ENCODE results near the gene FAM117B. TPM values are rescaled to one million over a fixed set of nuclear protein-coding genes. Genes with fewer than 3 reads are reported as not detected.

FAM117B gene
- total RNA-seq, 4 donors from 2014 or later, result 9.2 to 17.5 (median 12.5) TPM

- Histone ChIP-seq H3K4me1 (no peaks in the 10 kb centered on the region), H3K36me3 (peaks cover 0 to 54% (median 3%) of the 10 kb centered on the region in 3 donors), H3K4me3 (no peak overlapping the region), H3K27me3 (no peaks in the 10 kb centered on the region), H3K27ac (no peak overlapping the region), H3K9me3 (no peaks in the 10 kb centered on the region)
- TF ChIP-seq EP300 (IDR thresholded peaks at IDR 0.05), result no peak
- 88 to 90% methylated on average over 6 of the region's 6 CpGs for WGBS, 2 donors
- no peak for DNase-seq (ENCODE audit: low spot score in 2 of 2)
Observed at GRCh38 chr2:202773301-202773973, 138.7 kb downstream of the FAM117B start.

DNA sequence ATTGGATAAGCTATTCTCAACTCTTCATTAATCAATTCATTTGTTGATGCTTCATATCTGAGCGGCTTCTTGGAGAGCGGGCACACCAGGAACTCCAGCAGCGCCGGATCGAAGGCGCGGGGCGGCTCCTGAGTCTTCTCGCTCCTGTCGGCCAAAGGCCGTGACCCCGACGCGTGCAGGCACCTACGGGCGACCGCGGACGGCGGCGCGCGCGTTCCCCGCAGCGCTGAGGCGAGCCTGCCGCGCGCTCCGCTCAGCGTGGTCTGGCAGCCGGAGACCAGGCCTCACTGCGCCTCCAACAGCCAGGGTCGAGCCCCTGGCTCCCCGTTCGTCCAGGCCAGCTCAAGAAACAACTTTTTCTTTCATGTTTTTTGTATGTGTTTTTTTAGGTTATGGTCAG is 139.3 kb downstream of the FAM117B start:
- H3K4me1 ChIP-seq, result no peaks in the 10 kb centered on the region
- H3K27ac ChIP-seq, result no peak overlapping the region
- H3K36me3 ChIP-seq, result peaks cover 0 to 61% (median 3%) of the 10 kb centered on the region in 3 donors
- DNase-seq (ENCODE audit: low spot score in 2 of 2), result no peak
- H3K27me3 ChIP-seq, result no peaks in the 10 kb centered on the region
- TF ChIP-seq CTCF (IDR thresholded peaks at IDR 0.05), result no peak
- no peak for TF ChIP-seq POLR2A (IDR thresholded peaks at IDR 0.05)
- TF ChIP-seq EP300 (IDR thresholded peaks at IDR 0.05), result no peak
- 87 to 96% methylated on average over 37 of the region's 37 CpGs for WGBS, 2 donors
- H3K4me3 ChIP-seq, result no peak overlapping the region
- no peaks in the 10 kb centered on the region for H3K9me3 ChIP-seq

GRCh38 chr2:202778217-202778616 is 143.4 kb downstream of the FAM117B start:
- no peak overlapping the region for H3K4me3 ChIP-seq
- 86 to 92% methylated on average over 2 of the region's 2 CpGs for WGBS, 2 donors
- peaks cover 0 to 51% (median 0%) of the 10 kb centered on the region in 3 donors for H3K36me3 ChIP-seq
- no peaks in the 10 kb centered on the region for H3K27me3 ChIP-seq
- H3K4me1 ChIP-seq, result peaks cover 0 to 1% (median 0%) of the 10 kb centered on the region in 4 donors
- H3K27ac ChIP-seq, result no peak overlapping the region
- TF ChIP-seq CTCF (IDR thresholded peaks at IDR 0.05) (no peak), EP300 (IDR thresholded peaks at IDR 0.05) (no peak), POLR2A (IDR thresholded peaks at IDR 0.05) (no peak)
- DNase-seq (ENCODE audit: low spot score in 2 of 2), result no peak
- H3K9me3 ChIP-seq, result no peaks in the 10 kb centered on the region

DNA sequence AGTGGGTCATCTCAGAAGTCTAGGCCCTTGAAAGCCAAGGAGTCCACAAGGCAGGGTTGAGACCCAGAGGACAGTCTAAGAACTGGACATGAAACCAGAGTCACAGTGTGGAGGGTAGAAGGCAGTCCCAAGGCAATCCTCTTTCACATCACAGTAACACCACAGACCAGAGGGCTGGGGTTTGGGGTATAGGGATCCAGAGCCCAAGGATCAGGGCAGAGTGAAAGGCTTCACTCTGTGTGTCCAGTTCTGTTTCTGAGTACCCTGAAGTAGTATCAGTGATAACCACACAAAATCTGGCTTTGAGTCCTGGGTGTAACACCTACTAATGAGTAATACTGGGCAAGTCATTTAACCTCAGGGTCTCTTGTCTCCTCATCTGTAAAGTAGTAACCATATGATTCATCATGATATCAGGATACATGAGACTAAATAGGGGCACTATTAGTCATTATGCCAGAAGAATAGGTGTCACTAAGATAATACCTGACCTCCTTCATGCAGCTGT is 145.8 kb downstream of the FAM117B start:
- Histone ChIP-seq H3K27ac (no peak overlapping the region), H3K9me3 (no peaks in the 10 kb centered on the region), H3K4me3 (no peak overlapping the region), H3K27me3 (no peaks in the 10 kb centered on the region), H3K36me3 (peaks cover 0 to 45% (median 0%) of the 10 kb centered on the region in 3 donors), H3K4me1 (peaks cover 0 to 4% (median 0%) of the 10 kb centered on the region in 4 donors)
- DNase-seq (ENCODE audit: low spot score in 2 of 2), result no peak
- TF ChIP-seq POLR2A (IDR thresholded peaks at IDR 0.05) (no peak), CTCF (IDR thresholded peaks at IDR 0.05) (no peak), EP300 (IDR thresholded peaks at IDR 0.05) (no peak)

- Histone ChIP-seq H3K4me3 (no peak overlapping the region), H3K9me3 (no peaks in the 10 kb centered on the region), H3K4me1 (peaks cover 0 to 4% (median 0%) of the 10 kb centered on the region in 4 donors), H3K36me3 (peaks cover 0 to 45% (median 4%) of the 10 kb centered on the region in 3 donors), H3K27ac (peak overlapping the region in 2 of 4 donors; percentile 64 to 71), H3K27me3 (no peaks in the 10 kb centered on the region)
- WGBS, 2 donors, result 63 to 67% methylated on average over 3 of the region's 3 CpGs
- TF ChIP-seq POLR2A (IDR thresholded peaks at IDR 0.05) (no peak), EP300 (IDR thresholded peaks at IDR 0.05) (peak in 1 of 2 donors; percentile 10)
- DNase-seq (ENCODE audit: low spot score in 2 of 2), result no peak
Observed at GRCh38 chr2:202782940-202783558, 148.3 kb downstream of the FAM117B start.

DNA sequence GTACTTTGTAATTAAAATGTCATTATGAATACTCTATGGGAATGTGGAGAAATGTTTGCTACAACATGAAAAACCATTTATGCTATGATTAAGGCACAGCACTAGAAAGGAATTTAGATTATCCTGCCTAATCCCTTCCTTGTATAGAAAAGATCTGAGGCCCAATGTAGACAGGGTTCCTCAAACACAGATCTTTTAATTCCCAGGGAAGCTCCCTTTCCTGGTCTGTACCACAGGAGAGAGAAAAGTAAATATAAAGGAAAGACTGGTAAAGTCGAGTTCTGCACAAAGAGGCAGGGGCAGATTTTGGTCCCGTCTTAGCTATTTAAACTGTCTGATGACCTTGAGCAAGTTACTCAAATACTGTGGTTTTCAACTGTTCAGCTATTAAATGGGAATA is 152.1 kb downstream of the FAM117B start:
- no peak for TF ChIP-seq CTCF (IDR thresholded peaks at IDR 0.05)
- peaks cover 0 to 50% (median 4%) of the 10 kb centered on the region in 3 donors for H3K36me3 ChIP-seq

More for the DNA sequence above, 152.1 kb downstream of the FAM117B start:
- DNase-seq (ENCODE audit: low spot score in 2 of 2), result no peak
- Histone ChIP-seq H3K4me3 (no peak overlapping the region), H3K27me3 (no peaks in the 10 kb centered on the region), H3K9me3 (no peaks in the 10 kb centered on the region), H3K27ac (no peak overlapping the region), H3K4me1 (peaks cover 0 to 4% (median 0%) of the 10 kb centered on the region in 4 donors)
- 75 to 78% methylated on average over 2 of the region's 2 CpGs for WGBS, 2 donors

All from tibial nerve (tissue), 4 donors.